HG03135 (cell line): Measurements from ENCODE around the gene ERBB4.

ENCODE experiments used
- ATAC-seq: cut with Tn5 transposase; IDR thresholded peaks from one replicate; pipeline ENCODE4 v1.9.1; 2021; ENCODE audit warnings: mild to moderate bottlenecking, moderate library complexity; ENCODE audit not compliant: unreplicated experiment

ERBB4 gene

GRCh38 chr2:212098966-212099365, 439.6 kb downstream of the ERBB4 start:
- ATAC-seq: no peak

DNA sequence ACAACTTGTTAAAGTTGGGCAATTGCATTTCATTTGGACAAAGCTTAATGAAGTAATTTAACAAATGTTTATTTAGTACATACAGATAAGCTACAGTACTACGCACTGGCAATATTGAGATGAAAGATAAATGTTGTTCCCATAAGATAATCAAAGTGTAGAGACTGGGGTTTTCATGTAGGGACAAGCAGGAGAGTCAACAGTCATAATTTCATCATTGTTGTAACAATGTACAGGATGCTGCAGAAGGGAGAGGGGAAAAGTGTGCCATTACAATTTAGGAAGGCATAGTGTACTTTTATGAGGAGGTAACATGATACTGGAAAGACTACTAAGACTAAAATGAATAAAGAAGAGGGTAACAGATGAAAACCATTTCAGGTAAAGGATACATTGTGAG, 441.6 kb downstream of the ERBB4 start:
- ATAC-seq: no peak

- no peak for ATAC-seq
Observed at GRCh38 chr2:212089873-212090272, 448.7 kb downstream of the ERBB4 start.

GRCh38 chr2:212088353-212088752, 450.2 kb downstream of the ERBB4 start:
- no peak for ATAC-seq

GRCh38 chr2:212083492-212083891, 455.1 kb downstream of the ERBB4 start:
- no peak for ATAC-seq

DNA sequence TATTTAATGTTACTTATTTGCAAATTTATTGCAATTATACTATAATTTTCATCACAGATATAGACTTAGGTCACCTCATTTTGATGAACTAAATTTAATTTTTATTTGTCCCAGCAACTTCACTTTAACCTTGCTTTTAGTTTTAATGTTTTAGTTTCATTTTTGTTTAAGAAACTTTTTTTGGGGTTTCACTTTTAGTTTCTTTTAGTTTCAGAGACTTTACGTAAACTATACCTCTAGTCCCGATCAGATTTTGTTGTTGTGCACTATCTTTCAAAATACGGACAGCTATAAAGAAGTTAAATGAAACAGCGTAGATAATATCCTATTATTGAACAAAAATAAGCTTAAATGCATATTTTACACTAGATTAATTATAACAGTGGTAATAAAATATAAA, 460.5 kb downstream of the ERBB4 start:
- ATAC-seq: peak; percentile 55

GRCh38 chr2:212076456-212076855, 462.1 kb downstream of the ERBB4 start:
- no peak for ATAC-seq

DNA sequence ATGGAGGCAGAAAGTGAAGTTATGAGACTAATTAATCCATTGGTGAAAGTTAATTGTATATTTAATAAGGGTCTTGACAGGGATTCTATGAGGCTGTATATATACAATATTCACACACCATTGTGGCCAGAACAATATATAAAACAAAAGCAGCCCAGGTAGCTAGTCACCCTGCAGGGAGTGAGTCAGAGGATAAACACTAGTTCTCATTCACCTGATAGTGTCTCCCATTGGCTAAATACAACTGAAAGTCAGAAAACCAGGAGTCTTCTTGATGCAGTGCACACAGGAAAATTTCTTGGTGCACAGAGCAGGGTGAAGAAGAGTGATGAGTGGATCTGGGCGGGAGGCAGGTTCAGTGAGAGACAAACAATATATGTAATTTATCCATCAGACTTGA, 465.2 kb downstream of the ERBB4 start:
- no peak for ATAC-seq

DNA sequence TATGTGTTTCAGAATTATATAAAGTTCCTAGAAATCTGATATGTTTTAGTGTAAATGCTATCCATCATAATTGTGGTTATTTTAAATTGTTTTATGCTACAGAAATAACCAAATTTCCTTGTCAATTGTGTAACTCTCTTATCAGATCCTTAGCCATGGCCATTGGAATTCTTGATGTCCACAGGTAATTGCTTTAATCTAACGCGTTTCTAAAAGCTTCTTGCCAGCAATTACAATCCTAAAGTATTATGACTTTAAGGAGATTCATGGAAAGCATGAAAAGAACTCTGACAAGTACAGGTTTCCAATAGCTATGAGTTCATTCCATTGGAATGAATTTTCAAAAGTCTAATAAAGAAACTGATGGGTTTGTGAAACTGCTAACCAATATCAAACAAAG, 472.1 kb downstream of the ERBB4 start:
- no peak for ATAC-seq

- no peak for ATAC-seq
Observed at GRCh38 chr2:212064318-212064717, 474.3 kb downstream of the ERBB4 start.

- peak; percentile 67 for ATAC-seq
Observed at GRCh38 chr2:212052412-212053159, 486.0 kb downstream of the ERBB4 start.

- ATAC-seq: no peak
Observed at GRCh38 chr2:212050871-212051270, 487.7 kb downstream of the ERBB4 start.

GRCh38 chr2:212042562-212042961, 496.0 kb downstream of the ERBB4 start:
- ATAC-seq: no peak

GRCh38 chr2:212037062-212037461, 501.5 kb downstream of the ERBB4 start:
- no peak for ATAC-seq

DNA sequence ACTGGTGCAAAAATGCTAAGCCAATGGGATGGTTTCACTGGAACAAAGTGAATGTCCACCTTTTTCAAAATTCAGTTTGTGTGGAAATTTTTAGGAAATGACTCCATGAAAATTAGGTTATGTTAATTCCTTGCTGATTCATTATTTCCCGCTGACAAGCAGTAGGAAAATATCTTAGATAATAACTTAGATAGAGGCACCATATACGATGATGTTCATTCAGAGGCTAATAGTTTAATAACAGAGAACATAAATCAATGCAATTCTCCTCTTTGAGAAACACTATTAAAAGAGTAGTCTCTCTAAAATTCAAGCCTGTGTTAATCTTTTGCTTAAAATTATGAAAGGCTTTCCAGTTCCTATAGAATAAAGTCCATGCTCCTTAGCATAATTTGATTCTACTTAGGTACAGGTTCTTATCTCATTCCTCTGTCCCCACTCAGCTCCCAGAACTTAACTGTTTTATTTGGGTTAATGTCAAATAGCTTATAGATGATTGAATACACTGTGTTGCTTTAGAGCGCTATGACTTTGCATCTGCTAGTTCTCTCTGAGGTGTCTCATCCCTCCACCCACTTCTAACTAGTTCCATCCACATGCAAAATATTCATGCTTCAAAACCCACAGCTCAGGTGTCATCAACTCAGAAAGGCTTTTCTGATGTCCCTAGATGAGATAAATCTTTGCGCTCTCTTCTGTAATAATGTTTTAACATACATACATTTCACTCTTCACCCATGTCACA, 503.6 kb downstream of the ERBB4 start:
- no peak for ATAC-seq

GRCh38 chr2:212033888-212034287, 504.7 kb downstream of the ERBB4 start:
- ATAC-seq: no peak

DNA sequence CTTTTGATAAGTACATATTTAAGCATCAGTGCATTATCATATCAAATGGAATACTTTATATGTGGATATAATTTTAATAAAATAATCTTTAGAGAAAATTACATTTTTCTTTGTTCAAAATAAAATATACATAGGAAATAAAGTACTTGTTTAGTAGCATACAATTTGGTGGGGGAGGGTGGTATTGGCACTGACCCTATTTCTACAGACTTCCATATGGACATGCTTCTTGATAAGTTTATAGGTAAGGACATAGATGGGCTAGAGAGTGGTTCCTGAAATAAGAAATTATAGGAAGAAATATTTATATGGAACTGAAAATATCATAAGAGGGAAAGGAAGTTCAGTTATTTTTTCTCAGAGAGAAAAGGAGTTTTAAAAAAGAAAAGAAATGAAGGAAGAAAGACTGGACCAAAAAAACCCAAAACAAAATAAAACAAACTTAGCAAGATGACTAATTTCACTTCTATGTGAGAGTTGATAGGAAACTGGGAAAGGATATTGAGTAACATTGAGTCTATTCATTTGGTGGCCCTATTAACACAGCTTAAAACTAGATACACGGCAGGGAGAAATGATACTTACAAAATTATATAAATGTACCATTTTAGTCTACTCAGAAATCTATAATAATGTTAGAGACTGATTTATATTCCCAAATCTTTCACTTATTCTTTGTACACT, 505.9 kb downstream of the ERBB4 start:
- no peak for ATAC-seq

GRCh38 chr2:212032032-212032431, 506.6 kb downstream of the ERBB4 start:
- no peak for ATAC-seq

- no peak for ATAC-seq
Observed at GRCh38 chr2:212030709-212031108, 507.9 kb downstream of the ERBB4 start.

DNA sequence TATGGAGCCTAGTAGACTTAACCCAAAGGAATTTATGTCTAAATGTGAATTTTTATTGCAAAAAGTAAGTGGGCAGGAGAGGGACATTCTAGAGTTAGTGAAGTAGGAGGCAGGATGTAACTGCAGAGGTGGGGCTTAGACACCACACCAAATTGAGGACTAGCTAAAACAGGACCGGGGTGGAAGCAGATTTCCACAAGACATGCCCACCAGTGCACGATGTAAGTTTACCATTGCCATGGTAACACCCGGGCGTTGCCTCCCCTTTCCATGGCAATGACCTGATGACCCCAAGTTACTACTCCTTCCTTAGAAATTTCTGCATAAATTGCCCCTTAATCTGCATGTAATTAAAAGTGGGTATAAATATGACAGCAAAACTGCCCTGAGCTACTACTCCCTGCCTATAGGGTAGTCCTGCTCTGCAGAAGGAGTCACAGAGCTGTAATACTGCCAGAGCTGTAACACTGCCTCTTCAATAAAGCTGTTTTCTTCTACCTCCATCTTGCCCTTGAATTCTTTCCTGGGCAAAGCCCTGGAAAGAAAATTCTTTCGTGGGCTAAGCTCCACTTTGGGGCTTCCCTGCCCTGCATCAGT, 509.7 kb downstream of the ERBB4 start:
- ATAC-seq: no peak
